GM12864 (cell line): ENCODE measurements around the gene ZMYND10.

Experiments used
- DNase-seq: peaks from one replicate; pipeline ENCODE4 v3.0.0-alpha.2; 2011; ENCODE audit warnings: low read depth
- H3K4me3 ChIP-seq: 2 replicates; pipeline ENCODE4 v1.5.1; 2011; ENCODE audit warnings: mild to moderate bottlenecking, low read depth, low read length, control low read depth
- TF ChIP-seq, protein P1 (sequence below): IDR thresholded peaks from 2 replicates; pipeline ENCODE4 v1.5.1; 2011; ENCODE audit warnings: low read depth, mild to moderate bottlenecking, moderate library complexity, low read length, control low read depth, inconsistent platforms; ENCODE audit errors: missing control alignments

Gene ZMYND10

GRCh38 chr3:50378024-50378423 is 32.5 kb upstream of the ZMYND10 start:
- TF ChIP-seq, protein P1, sequence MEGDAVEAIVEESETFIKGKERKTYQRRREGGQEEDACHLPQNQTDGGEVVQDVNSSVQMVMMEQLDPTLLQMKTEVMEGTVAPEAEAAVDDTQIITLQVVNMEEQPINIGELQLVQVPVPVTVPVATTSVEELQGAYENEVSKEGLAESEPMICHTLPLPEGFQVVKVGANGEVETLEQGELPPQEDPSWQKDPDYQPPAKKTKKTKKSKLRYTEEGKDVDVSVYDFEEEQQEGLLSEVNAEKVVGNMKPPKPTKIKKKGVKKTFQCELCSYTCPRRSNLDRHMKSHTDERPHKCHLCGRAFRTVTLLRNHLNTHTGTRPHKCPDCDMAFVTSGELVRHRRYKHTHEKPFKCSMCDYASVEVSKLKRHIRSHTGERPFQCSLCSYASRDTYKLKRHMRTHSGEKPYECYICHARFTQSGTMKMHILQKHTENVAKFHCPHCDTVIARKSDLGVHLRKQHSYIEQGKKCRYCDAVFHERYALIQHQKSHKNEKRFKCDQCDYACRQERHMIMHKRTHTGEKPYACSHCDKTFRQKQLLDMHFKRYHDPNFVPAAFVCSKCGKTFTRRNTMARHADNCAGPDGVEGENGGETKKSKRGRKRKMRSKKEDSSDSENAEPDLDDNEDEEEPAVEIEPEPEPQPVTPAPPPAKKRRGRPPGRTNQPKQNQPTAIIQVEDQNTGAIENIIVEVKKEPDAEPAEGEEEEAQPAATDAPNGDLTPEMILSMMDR, result no peak
- DNase-seq, result no peak
- no peak overlapping the region for H3K4me3 ChIP-seq

DNA sequence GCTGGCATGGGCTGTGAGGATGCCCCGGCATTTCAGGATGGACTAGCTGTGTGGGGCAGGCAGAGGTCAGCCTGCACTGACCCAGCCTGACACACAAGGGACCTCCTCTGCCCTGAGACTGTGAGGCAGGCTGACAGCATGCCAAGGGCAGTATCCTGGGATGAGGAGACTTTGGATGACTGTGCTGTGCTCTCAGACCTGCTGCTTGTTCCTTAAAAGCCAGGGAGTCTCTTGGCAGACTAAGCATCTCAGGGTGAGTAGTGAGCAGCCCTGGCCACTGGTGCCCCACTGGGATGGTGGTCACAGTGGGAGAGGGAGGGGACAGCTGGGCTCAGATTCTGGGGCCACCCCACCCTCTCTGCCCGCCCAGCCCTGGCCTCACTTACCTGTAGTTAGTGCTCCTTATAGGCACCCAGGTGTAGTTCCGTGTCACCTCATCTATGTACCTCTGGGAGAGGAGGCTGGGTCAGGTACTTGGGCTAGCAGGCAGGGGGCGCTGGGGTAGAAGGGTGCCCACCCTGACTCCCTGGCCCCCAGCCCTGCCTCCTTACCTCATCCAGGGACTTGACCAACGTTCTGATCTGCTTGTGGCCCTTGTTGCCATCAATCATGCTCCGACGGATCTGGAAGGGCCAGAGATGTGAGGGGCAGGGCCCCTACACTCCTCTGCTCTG is 29.9 kb upstream of the ZMYND10 start:
- DNase-seq, result no peak
- TF ChIP-seq, protein P1, result peak; percentile 25
- no peak overlapping the region for H3K4me3 ChIP-seq

GRCh38 chr3:50374363-50375257 is 29.1 kb upstream of the ZMYND10 start:
- TF ChIP-seq, protein P1, result no peak
- no peak overlapping the region for H3K4me3 ChIP-seq
- no peak for DNase-seq

- DNase-seq, result no peak
- no peak overlapping the region for H3K4me3 ChIP-seq
- TF ChIP-seq, protein P1, result no peak
These were observed 27.9 kb upstream of the ZMYND10 start for GRCh38 chr3:50373146-50374051.

GRCh38 chr3:50372349-50372748 is 26.8 kb upstream of the ZMYND10 start:
- TF ChIP-seq, protein P1, result no peak
- no peak for DNase-seq

DNA sequence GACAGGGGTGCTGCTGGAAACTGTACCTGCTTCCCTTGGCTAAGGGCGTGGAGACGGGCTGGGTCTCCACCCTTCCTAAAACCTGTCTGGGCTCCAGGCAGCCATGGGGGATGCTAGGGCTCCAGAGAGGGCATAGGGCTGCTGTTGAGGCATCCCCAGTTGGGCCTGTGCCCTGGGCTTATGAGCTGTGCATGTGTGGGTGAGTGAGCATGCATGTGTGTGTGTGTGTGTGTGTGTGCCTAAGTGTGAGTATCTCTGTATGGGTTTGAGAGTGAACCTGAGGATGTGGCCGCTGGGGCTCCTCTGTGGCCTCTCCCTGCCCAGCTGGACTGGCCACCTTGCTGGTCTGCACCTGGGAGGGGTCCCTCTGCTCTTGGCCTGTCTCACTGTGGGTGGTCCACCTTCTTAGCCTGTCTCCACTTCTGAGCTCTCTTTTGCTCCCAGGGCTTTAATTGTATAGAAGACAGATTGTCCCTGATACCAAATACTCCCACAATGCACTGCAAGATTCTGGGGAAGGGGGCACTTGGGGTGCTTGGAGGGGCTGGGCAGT is 25.7 kb upstream of the ZMYND10 start:
- TF ChIP-seq, protein P1, result no peak
- no peak for DNase-seq
- no peak overlapping the region for H3K4me3 ChIP-seq

More at GRCh38 chr3:50372349-50372748, 26.8 kb upstream of the ZMYND10 start:
- no peak overlapping the region for H3K4me3 ChIP-seq
